HG03159 (cell line): ENCODE data around the gene RALY.

Source experiments
- ATAC-seq: cut with Tn5 transposase; IDR thresholded peaks from one replicate; pipeline ENCODE4 v1.9.1; 2021; ENCODE audit warnings: mild to moderate bottlenecking, moderate library complexity; ENCODE audit not compliant: unreplicated experiment

Gene RALY

DNA sequence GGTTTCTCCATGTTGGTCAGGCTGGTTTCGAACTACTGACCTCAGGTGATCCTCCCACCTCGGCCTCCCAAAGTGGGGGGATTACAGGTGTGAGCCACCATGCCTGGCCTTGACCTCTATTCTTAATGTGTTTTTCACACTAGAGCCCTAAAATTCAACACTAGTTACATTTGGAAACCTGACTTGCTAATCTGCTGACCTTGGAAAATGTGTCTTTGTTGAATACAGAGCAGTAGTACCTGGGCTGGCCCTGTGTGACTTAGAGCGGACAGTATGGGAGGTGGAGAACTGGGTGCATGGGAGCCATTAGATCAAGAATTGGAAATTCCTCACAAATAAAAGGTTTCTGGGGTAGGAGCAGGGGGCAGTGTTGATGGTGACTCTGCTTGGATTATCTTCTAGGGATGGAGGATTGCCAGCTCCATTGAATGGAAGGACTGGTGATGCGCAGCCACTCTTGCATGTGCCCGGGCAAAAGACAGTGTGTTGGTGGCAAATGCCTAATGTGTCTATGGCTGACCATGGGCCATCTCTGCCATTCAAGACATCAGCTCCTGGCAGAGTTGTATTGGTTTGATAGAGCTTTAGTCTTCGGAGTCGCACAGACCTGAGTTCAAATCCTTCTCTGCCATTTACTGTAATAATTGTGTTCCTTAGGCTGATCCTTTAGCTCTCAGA lies 53.4 kb downstream of the RALY start:
- ATAC-seq: no peak

- no peak for ATAC-seq
These were observed 54.2 kb downstream of the RALY start for GRCh38 chr20:34047917-34048316.

GRCh38 chr20:34049389-34049788 lies 55.7 kb downstream of the RALY start:
- no peak for ATAC-seq

- no peak for ATAC-seq
These were observed 56.4 kb downstream of the RALY start for GRCh38 chr20:34049897-34050695.

- no peak for ATAC-seq
These were observed 58.7 kb downstream of the RALY start for GRCh38 chr20:34052414-34052813.

DNA sequence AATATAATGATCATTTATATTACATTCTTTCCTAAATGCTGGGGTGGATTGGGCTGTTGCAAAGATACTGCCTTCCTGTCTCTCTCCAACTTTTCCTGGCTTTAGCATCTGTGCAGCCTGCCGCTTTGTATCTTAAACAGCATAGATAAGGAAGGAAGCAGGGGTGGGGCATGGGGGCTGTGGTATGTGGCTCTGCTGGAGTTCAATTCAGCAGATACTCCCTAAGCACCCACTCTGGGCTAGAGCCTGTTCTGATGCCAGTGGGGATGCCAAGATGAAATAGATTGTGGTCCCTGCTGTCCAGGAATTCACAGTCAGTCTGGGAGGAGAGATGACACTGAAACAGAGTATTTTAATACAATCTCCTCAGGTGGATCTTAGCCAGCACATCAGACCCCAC lies 61.6 kb downstream of the RALY start:
- no peak for ATAC-seq

GRCh38 chr20:34058831-34059230 lies 65.1 kb downstream of the RALY start:
- no peak for ATAC-seq

- ATAC-seq: no peak
These were observed 67.3 kb downstream of the RALY start for GRCh38 chr20:34060970-34061369.

DNA sequence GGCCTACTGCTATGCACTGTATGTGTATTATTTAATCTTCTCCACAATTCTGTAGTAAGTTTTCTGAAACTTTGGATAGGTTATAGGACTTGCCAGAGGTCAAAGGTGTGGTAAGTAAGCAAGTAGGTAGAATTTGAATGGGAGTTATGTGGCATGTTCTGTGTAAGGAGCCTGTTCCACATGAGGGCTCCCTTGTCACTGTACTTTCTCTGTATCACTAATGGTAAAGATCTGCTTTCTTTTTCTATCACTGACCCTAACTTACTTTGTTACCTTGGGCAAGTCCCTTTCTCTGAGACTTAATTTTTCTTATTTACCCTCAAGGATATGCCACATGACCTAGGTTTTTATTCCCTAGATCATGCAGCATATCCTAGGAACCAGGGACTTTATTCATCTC lies 68.0 kb downstream of the RALY start:
- ATAC-seq: no peak

DNA sequence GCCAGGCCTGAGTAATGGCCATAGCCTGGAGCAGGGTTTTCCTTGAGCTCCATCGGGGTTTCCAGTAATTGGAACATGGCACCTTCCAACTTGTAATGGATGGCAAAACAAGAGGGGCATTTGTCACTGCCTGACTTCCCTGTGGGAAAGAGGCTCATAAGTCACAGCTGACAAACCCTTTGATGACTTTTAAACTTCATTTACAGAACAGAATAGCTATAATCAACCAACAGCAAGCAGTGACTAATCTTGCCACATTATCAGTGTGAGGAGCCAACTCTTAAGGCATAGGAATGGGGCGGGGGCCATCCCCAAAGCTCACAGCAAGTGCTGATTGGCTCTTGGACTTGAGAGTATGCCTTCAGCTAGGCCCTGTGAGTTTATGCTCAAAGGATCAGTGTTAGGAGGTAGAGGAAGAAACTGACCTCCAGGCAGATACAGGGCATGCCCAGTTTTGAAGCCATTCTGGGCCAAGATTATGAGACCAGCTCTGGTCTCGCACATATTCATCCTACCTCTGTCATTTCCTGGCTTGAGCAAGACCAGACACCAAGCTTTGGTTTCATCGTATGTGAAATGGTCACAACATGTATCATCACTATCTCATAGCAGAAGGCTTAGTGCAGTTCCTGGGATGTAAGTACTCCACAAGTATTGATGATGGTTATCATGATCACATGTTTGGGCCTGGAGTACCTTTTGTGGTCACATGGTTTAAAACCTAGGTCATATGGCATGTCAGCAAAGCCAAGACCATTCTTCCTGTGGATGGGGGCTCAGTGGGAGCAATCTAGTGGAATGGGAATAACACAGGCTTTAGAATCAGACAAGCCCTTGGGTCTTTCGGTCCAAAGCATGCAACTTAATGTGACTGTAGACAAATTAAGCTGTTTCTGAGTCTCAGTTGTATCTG lies 69.1 kb downstream of the RALY start:
- ATAC-seq: no peak

- no peak for ATAC-seq
These were observed 70.6 kb downstream of the RALY start for GRCh38 chr20:34064286-34064685.

DNA sequence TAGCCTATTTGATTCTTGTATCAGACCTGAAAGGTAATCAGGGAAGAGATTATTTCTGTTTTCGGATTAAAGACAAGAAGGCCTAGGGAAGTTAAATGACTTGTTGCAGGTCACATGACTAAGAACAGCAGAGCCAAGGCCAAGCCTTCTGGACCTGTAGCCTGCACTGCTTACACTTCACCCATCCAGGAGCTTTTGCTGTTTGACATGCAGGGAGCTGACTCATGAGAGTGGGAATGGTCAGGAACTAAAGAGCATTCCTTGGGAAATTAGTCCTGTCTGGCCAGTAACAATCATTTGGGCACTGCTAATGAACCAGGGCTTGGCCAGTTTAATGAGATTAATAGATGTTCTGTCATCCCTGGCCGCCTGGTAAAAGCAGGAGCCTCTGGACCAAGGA lies 71.5 kb downstream of the RALY start:
- ATAC-seq: no peak

- ATAC-seq: no peak
These were observed 72.9 kb downstream of the RALY start for GRCh38 chr20:34066476-34067090.

DNA sequence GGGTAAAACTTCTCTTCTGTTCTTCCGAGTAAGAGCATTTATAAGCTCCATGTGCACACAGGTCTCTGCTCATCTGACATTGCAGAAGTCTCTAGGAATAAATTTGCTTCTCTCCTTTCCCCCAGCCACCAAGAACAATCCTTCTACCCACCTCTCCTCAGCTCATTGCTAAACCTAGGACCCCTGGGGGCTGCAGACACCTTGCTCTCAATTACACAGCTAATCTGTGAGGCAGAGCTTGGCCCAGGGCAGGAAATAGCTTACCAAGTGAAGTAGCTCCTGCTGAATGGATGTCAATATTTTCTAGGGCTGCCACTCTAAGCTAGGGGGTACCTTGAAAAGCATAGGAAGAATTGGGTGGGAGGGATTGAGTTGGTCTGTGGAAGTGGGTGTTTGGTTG lies 74.3 kb downstream of the RALY start:
- ATAC-seq: no peak

- ATAC-seq: peak; percentile 66
These were observed 75.8 kb downstream of the RALY start for GRCh38 chr20:34069341-34070078.

DNA sequence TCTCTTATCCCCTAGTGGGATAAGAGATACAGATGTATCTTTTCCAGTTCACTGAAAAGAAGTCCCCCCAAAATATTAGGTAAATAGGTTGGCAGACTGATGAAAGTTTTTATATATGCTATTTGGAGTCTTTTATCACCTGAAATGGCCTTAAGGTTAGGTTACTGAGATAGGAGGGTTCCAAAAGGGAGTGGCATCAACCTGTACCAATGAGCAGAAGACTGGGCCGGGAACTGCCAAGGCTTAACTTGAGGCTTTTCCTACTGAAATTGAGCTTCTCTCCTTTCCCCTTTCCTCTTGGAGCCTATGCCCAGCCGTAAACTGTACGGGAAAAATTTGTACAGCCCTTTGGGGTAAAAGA lies 76.3 kb downstream of the RALY start:
- no peak for ATAC-seq

- ATAC-seq: no peak
These were observed 77.1 kb downstream of the RALY start for GRCh38 chr20:34070859-34071258.

- ATAC-seq: no peak
These were observed 78.4 kb downstream of the RALY start for GRCh38 chr20:34072076-34072475.

DNA sequence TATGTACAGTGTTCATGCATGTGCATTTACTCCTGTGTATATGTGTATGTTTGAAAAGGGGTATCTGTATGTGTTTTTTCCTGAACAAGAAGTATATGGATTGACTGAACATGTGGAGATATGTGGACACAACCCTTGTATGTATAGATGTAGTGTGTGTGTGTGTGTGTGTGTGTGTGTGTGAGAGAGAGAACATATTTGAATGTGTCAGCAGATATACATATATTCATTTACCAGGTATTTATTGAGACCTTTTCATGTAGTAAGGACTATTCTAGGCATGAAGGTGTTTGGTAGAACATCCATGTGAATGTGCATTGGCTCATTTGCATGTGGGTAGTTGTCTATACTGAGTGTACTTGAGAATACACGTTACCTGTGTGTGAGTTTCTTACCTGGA lies 79.1 kb downstream of the RALY start:
- ATAC-seq: no peak

- ATAC-seq: no peak
These were observed 80.5 kb downstream of the RALY start for GRCh38 chr20:34074101-34074760.
